ENCODE results near the gene BCAR3.

The BCAR3 gene

DNA sequence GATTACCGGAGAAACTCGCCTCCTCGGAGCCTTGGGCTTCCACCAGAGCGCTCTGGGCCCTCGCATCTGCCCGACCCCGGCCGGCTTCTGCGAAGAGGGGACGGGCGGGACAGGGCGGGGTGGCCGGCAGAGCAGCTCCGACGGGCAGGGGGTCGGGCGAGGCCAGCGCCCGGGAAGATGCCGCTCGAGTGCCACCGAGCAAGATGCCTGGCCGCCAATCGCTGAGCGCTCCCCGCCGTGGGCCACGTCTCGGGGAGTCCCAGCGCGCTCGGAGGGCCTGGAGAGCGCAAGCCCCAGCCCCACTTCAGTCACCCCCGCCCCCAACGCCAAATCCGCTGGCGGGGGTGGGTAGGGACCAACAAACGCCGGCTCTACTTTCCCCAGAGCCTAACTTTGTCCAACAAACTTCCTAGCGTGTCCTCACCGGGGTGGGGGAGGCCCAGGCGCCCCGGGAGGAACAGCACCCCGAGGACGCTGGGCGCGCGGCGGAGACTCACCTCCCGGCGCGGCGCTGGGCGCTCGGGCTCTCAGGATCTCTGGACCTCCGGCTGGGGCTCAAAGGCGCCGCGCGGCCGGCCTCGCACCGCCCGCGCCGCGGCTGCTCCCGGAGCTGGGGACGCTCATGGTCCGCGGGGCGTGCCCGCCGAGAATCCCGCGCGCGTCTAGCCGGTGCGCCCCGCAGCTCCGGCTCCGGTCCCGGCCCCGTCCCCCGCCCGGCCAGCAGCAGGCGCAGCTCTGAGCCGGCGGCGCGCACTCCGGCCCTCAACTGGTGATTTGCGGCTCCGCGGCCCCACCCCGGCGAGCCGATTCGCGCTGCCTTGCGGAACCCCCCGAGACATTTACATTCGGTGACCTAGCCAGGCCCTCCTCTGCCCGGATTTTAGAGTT, at the start of gene BCAR3:
BCAR3 (minus strand) TSS at position 737 of the 888 bp plus-strand sequence. CDS start 6,907 bp downstream, outside the sequence.
- DNase-seq (ENCODE audit: low read depth) = no peak

GRCh38 chr1:93730621-93731020, 49.0 kb upstream of the BCAR3 start:
- no peak for DNase-seq (ENCODE audit: low read depth)

- DNase-seq (ENCODE audit: low read depth) = no peak
Observed at GRCh38 chr1:93729906-93730305, 48.3 kb upstream of the BCAR3 start.

GRCh38 chr1:93729502-93729901, 47.9 kb upstream of the BCAR3 start:
- no peak for DNase-seq (ENCODE audit: low read depth)

DNA sequence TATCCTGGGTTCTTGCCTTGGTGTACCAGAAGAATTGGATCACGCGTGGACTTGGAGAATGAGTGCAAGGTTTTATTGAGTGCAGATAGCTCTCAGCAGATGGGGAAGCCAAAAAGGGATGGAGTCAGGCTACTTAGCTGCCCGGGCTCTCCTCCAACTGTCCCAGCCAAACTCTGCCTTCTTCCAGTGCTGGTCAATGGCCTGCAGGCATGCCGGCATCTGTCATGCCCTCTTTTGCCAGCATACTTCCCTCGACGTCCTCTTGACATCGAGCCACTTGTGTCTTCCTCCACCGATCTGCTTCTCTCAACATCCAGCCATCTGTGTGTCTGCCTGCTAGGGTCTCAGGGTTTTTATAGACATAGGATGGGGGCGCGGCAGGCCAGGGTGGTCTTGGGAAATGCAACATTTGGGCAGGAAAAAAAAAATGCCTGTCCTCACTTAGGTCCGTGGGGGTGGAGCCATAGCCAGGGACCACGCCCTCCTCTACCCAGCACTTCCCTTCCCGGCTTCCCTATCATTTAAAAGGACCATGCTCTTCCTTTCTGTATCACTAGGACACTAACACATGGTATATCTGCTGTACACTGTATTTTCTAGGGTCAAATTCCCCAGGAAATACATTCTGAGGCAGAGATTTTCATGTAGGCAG, 47.0 kb upstream of the BCAR3 start:
- no peak for DNase-seq (ENCODE audit: low read depth)

DNA sequence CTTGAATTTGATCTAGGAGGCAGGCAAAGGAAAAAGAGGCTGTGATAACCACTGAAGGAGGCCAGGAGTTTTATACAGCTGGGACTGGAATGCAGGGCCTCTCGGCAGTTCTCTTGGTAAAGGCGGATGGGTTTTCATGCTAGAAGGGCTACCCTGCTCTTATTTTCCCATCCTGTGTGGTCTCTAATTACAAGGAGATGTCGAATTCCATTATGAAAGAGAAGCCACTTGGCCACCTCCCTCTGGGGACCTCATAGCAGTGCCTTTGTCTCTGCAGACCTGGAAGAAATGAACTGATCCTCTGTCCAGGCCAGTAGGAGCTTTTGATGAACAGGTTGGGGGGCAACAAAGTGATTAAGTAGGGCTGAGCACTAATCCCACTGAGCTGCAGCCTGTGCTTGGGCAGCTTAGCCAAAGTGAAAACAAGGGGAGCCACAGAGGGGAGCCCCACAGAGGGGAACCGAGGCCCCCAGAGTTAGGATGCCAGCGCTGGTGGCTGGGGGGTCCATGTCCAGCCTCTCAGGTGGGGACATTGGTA, 42.2 kb upstream of the BCAR3 start:
- no peak for DNase-seq (ENCODE audit: low read depth)

DNA sequence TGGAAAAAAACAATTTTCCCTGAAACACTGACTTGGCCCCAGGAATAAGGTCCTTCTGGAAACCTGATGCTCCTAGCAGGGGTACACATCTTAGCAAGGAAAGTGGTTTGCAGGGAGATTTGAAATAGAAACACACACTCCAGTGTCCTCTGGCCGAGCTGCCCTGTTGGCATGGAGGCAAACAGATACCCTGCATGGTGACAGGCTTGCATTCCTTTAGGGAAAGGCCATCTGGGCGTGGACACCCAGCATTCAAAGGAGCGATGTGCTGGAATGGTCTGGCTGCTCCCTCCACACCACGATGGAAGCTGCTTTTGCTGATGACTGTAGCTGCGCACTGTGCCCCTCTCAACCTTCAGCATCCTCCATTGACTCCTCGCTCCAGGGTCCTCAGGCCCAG, 41.5 kb upstream of the BCAR3 start:
- no peak for DNase-seq (ENCODE audit: low read depth)

- DNase-seq (ENCODE audit: low read depth) = no peak
Observed at GRCh38 chr1:93722081-93723031, 40.7 kb upstream of the BCAR3 start.

DNA sequence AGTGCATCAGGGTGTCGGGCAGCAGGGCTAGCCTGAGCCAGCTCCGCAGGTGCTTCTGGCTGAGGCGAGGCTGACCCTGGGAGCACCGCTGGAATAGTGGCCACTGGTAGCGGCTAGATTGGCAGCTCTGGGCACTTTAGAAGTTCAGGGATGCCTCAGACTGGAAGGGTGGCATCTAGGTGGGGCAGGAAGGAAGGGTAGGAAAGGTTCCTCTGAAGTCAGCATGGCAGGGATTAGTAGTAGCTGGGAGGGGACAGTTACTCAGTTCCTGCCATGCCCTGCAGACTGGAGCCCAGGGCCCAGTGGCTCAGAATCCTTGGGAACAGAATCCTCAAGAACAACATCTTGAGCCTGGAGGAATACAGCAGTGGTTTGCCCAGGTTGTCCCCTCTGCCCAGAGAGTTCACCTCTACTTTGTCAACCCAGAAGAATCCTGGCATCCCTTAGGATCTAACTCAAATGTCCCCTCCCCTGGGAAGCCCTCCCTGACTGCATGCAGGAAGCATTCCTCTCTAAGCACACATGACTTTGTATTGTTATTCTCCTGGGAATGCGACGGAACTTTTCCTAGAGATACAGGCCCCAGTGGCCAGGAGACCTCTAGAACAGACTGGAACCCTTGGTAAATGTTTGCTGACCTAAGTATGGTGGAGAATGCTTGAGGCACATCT, 39.5 kb upstream of the BCAR3 start:
- no peak for DNase-seq (ENCODE audit: low read depth)

DNA sequence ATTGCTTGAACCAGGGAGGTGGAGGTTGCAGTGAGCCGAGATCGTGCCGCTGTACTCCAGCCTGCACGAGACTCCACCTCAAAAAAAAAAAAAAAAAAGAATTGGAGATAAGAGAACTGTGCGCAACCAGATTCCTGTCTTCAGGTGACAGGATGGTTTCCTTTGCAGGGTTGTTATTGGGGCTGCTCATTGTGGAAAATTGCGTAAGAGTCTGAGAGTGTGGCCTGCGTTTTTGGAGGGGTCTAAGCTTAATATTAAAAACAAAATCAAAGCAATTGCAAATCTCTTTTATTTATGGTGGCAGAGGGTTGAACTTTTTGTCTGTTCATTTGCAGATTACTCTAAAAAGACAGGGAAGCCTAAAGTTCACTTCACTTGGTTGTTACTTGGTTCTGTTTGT, 36.0 kb upstream of the BCAR3 start:
- no peak for DNase-seq (ENCODE audit: low read depth)

DNA sequence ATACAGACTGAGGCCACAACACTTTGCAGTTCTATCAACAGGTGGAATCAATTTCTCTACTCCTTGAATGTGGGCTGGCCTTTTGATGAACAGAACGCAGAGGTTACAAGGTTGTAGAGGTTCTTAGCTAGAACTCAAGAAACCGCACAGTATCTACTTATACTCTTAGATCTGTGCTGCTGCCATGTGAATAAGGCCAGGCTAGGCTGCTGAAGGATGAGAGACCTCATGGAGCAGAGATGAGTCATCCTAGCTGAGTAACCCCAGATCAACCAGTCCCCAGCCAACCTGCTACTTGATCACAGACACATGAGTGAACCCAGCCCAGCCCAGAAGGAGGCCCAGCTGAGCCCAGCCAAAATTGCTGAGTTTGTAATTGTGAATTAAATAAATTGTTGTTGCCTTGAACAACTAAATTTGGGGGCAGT, 35.3 kb upstream of the BCAR3 start:
- no peak for DNase-seq (ENCODE audit: low read depth)

DNA sequence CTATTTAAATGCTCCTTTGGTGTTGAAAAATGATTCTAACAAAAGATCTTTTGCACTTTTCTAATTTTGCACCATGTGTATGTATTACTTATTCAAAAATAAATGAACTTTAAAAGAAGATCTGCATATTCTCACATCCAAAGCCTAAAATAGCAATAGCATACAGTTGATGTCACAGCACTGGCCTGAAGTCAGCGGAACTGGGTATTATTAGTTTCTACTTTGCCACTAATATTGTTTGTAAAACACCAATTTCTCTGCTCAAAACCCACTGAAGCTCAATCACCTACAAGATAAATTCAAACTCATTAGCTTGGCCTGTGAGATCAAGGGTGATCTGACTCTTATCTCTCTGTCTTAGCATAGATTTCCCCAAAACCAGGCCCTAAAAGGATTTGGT, 34.5 kb upstream of the BCAR3 start:
- DNase-seq (ENCODE audit: low read depth) = no peak

- DNase-seq (ENCODE audit: low read depth) = no peak
Observed at GRCh38 chr1:93715529-93716126, 34.0 kb upstream of the BCAR3 start.

DNA sequence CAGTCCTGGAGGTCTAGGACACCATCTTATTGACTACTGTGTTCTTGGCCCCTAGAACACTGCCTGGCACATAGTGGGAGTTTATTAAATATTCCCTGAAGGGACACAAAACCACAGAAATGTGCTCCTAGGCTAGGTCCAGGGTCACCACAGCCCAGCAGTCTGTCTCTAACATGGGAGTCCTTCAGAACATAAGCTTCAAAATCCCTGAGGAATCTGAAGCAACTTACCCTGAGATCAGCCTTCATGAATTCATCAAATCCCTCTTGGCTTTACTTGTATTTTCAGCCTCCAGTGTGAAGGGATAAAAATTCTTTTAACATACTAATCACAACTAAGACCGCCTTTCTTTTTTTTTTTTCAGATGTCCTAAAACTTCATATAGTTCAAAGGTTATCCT, 32.7 kb upstream of the BCAR3 start:
- no peak for DNase-seq (ENCODE audit: low read depth)

- no peak for DNase-seq (ENCODE audit: low read depth)
Observed at GRCh38 chr1:93713341-93713740, 31.7 kb upstream of the BCAR3 start.

DNA sequence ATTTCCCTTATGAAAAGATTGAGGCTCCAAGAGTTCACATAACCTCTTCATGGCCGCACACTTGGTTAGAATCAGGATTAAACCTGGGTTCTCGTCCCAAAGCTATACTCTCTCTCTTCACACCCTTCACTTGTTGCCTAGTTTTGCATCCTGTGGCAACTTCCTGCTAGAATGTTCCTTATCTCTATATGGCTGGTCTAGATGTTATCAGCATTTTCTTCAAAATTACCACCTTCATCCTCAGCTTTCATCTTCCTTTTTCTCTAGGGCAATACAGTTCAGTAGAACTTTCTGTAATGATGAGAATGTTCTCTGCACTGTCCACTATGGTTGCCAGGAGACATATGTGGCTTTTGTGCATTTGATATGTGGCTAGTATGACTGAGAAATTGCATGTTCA, 31.1 kb upstream of the BCAR3 start:
- DNase-seq (ENCODE audit: low read depth) = no peak

GRCh38 chr1:93710499-93711453, 29.1 kb upstream of the BCAR3 start:
- DNase-seq (ENCODE audit: low read depth) = no peak

DNA sequence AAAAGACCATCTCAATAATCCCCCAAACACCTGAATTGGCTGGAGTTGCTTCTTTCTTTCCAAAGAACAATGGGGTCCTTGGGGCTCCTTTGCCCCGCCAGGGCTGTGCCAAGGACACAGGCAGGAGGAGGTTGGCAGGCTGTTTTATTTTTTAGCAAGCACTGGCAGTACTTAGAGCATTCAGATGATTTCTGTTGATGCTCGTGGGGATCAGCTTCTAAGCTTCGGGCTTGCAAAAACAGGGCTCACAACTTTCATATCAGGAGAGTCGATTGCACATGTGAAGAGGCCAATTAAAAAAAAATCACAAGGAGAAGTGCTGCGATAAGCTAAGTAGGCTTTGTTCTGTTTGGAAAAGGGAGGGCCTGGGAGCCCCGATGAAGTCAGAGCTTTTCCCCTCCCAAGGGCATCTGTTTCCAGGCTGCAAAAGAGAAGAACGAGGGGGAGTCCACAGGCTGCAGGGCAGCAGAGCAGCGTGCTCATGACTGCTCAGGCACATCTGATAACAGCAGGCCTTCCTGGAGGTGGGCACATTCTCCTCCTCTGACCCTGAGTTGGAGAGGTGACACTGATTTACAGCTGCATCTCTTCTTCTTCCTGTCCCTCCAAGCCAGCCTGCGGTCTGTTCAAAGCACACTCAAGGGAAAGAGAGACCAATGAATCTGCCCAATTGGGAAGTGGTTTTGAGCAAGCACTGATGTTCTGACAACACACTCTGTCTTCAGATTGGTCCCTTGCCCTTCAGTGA, 27.3 kb upstream of the BCAR3 start:
- no peak for DNase-seq (ENCODE audit: low read depth)

DNA sequence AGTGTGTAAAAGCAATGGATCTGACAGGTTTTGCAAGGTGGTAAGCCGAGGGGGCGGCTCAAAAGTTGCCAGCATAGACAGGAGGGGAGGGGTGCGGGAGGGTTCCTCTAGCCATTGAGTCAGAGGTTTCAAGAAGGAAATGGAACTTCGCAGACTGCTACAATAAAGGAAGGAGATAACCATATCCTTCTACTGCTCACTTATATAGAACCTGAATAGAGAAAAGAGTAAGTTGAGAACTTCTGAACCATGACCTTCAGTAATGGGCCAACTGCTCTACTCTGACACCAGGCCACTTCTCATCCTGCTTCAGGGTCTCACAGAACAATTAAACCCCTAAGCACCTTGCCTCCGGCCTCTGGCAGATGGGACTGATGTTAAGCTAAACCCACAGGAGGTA, 26.3 kb upstream of the BCAR3 start:
- no peak for DNase-seq (ENCODE audit: low read depth)
